Glutamatergic neuron (in vitro differentiated cells): Measurements from ENCODE around the gene TUBB2B. TPM values are rescaled to one million over a fixed set of nuclear protein-coding genes. Genes with fewer than 3 reads are reported as not detected.

Source experiments
- DNase-seq: peaks from one replicate; pipeline ENCODE4 v3.0.0; 2022
- H3K27ac Mint-ChIP-seq: one replicate; pipeline ENCODE4 v1.8.0; 2020; ENCODE audit warnings: mild to moderate bottlenecking, mixed read lengths, inconsistent platforms; ENCODE audit not compliant: unreplicated experiment
- H3K27me3 Mint-ChIP-seq: one replicate; pipeline ENCODE4 v1.8.0; 2020; ENCODE audit warnings: mild to moderate bottlenecking, moderate library complexity, mixed read lengths, inconsistent platforms; ENCODE audit not compliant: unreplicated experiment
- H3K36me3 Mint-ChIP-seq: one replicate; pipeline ENCODE4 v1.8.0; 2020; ENCODE audit warnings: mild to moderate bottlenecking, mixed read lengths, inconsistent platforms; ENCODE audit not compliant: unreplicated experiment
- H3K4me1 Mint-ChIP-seq: one replicate; pipeline ENCODE4 v1.8.0; 2020; ENCODE audit warnings: mild to moderate bottlenecking, low read depth, mixed read lengths, inconsistent platforms; ENCODE audit not compliant: unreplicated experiment
- H3K4me3 Mint-ChIP-seq: one replicate; pipeline ENCODE4 v1.8.0; 2020; ENCODE audit warnings: mild to moderate bottlenecking, mixed read lengths, inconsistent platforms; ENCODE audit not compliant: unreplicated experiment
- H3K9me3 Mint-ChIP-seq: one replicate; pipeline ENCODE4 v1.8.0; 2020; ENCODE audit warnings: mild to moderate bottlenecking, moderate library complexity, mixed read lengths, inconsistent platforms; ENCODE audit not compliant: unreplicated experiment
- CTCF ChIP-seq: fragments of 200-600 bp; sonication (generic); IDR thresholded peaks from one replicate; pipeline ENCODE4 v1.5.0; 2021; ENCODE audit not compliant: partially characterized antibody, unreplicated experiment
- total RNA-seq: library from RNA; stranded (reverse); fragmentation: NEBNext Ultra II Directional; extraction: Animal tissue kit (Norgen Biotek cat#: 25700); gene quantifications from one replicate; pipeline ENCODE4 v1.2.1, GENCODE V29; 2021; ENCODE audit not compliant: unreplicated experiment

The TUBB2B gene
- total RNA-seq, 1 donor from 2014 or later, result 1,777 TPM

DNA sequence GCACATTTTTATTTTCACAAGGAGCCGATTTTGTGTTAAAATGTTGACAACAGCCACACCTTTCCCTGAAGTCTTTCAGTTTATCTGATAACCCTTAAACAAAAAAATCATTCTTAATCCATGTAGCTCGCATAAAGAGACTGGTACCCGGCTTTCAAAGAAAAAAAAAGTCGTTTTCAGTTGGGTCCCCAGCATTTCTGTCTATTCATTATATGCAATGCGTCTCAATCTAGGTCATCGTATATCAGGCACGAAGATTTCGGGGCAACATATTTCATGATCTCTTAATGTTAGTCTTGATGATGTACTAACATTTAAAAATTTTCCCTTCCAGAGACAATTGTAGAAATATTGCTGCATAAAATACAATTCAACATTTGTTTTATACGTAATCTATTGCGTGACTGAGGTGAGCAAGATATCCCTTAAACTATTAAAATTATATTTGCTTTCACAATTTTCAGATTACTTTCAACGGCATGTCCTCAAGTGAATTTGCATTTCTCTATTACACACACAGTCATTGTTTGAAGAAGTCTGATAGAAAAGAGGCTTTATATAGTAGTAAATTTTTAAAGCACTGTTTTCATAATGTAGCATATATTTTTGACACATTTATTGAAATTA is 2.9 kb upstream of the TUBB2B start:
- Mint-ChIP-seq H3K4me1 (peaks cover 19% of the 10 kb centered on the region), H3K36me3 (peaks cover 13% of the 10 kb centered on the region), H3K4me3 (peak overlapping the region; percentile 98), H3K9me3 (peaks cover 48% of the 10 kb centered on the region), H3K27me3 (peaks cover 46% of the 10 kb centered on the region), H3K27ac (peak overlapping the region; percentile 100)
- no peak for DNase-seq
- no peak for TF ChIP-seq CTCF

GRCh38 chr6:3229566-3230178 is 2.2 kb upstream of the TUBB2B start:
- Mint-ChIP-seq H3K4me1 (peaks cover 19% of the 10 kb centered on the region), H3K27ac (peak overlapping the region; percentile 100), H3K4me3 (peak overlapping the region; percentile 98), H3K36me3 (peaks cover 13% of the 10 kb centered on the region), H3K27me3 (peaks cover 46% of the 10 kb centered on the region), H3K9me3 (peaks cover 48% of the 10 kb centered on the region)
- DNase-seq, result peak; percentile 84
- peak; percentile 20 for TF ChIP-seq CTCF

GRCh38 chr6:3228771-3229565 is 1.5 kb upstream of the TUBB2B start:
- Mint-ChIP-seq H3K36me3 (peaks cover 19% of the 10 kb centered on the region), H3K27me3 (peaks cover 51% of the 10 kb centered on the region), H3K9me3 (peaks cover 52% of the 10 kb centered on the region), H3K4me3 (peak overlapping the region; percentile 98), H3K4me1 (peaks cover 20% of the 10 kb centered on the region), H3K27ac (peak overlapping the region; percentile 100)
- DNase-seq, result peak; percentile 79
- TF ChIP-seq CTCF, result no peak

DNA sequence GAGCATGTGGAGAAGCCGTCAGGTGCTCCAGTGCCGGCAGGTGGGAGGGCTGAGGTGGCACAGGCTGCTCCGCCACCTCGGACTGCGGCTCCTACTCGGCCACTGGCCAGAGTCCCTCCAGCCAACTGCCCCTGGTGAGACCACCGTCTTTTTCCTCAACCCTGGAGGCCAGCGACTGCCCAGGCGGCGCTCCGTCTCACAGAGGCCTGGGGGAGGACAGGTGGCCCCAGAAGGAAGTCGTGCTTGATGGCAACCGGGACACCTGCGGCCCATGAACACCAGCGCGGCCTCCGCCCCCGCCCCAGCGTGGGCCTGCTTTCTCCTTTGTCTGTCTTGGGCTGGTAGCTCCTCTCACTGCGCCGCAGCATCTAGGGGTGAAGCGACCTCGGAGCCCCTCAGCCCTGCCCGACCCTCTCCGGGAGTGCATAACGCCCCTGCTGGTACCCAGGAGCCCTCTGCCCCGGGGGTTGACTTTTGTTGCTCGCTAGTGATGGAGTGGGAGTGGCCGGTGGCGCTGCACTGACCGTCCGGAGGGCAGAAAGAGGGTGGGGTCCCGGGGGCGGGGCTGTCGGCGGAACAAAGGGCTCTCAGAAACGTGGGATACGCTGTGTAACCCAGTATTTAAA is 706 bp upstream of the TUBB2B start:
- peak overlapping the region; percentile 100 for H3K27ac Mint-ChIP-seq
- peaks cover 51% of the 10 kb centered on the region for H3K27me3 Mint-ChIP-seq
- H3K9me3 Mint-ChIP-seq, result peaks cover 54% of the 10 kb centered on the region
- H3K36me3 Mint-ChIP-seq, result peaks cover 24% of the 10 kb centered on the region
- H3K4me1 Mint-ChIP-seq, result peaks cover 22% of the 10 kb centered on the region
- peak overlapping the region; percentile 98 for H3K4me3 Mint-ChIP-seq
- TF ChIP-seq CTCF, result peak; percentile 33
- DNase-seq, result peak; percentile 97
